ENCODE data around the gene NMUR1.

Gene NMUR1

DNA sequence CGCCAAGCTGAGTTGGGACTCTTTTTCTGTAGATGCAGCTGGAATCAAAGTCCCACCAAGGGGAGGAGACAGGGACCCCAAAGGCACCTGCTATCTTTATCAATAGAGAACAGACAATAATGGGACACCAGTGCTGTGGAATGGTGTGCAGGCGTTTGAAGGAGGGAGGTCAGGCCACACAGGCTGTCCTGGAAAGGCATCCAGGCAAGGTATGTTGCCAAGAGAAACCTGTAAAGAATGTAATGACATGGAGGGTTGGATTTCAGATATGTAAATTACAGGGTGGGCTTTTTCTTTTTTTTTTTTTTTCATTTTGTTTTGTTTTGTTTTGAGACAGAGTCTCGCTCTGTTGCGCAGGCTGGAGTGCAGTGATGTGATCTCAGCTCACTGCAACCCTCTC, 9.7 kb upstream of the NMUR1 start:
- no peak overlapping the region for H3K4me3 ChIP-seq (replicated peaks; ENCODE audit: low read depth, low read length)
- TF ChIP-seq CTCF (IDR thresholded peaks at IDR 0.05; ENCODE audit: low read length, missing control alignments): no peak
- DNase-seq (ENCODE audit: low read depth): no peak

- TF ChIP-seq CTCF (IDR thresholded peaks at IDR 0.05; ENCODE audit: low read length, missing control alignments): no peak
- no peak overlapping the region for H3K4me3 ChIP-seq (replicated peaks; ENCODE audit: low read depth, low read length)
Measured at GRCh38 chr2:231535961-231536360, 5.7 kb upstream of the NMUR1 start.

DNA sequence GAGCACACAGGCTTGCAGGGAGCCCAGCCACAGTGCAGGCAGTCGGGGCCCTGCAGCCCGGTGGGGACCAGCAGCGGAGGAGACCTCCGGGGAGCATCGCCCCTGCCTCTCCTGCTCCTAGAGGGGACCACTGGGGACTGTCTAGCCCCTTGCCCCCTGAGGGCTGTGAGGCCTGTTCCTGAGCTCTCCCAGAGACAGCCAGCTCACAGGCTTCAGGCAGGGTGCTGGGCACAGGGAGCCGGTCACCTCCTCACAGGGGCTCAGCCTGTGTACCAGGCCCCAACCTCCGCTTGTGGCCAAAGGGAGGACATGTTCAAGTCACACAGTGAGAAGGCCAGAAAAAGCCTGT, 3.5 kb upstream of the NMUR1 start:
- DNase-seq (ENCODE audit: low read depth): no peak
- H3K4me3 ChIP-seq (replicated peaks; ENCODE audit: low read depth, low read length): no peak overlapping the region
- TF ChIP-seq CTCF (IDR thresholded peaks at IDR 0.05; ENCODE audit: low read length, missing control alignments): no peak

More at GRCh38 chr2:231535961-231536360, 5.7 kb upstream of the NMUR1 start:
- DNase-seq (ENCODE audit: low read depth): no peak

DNA sequence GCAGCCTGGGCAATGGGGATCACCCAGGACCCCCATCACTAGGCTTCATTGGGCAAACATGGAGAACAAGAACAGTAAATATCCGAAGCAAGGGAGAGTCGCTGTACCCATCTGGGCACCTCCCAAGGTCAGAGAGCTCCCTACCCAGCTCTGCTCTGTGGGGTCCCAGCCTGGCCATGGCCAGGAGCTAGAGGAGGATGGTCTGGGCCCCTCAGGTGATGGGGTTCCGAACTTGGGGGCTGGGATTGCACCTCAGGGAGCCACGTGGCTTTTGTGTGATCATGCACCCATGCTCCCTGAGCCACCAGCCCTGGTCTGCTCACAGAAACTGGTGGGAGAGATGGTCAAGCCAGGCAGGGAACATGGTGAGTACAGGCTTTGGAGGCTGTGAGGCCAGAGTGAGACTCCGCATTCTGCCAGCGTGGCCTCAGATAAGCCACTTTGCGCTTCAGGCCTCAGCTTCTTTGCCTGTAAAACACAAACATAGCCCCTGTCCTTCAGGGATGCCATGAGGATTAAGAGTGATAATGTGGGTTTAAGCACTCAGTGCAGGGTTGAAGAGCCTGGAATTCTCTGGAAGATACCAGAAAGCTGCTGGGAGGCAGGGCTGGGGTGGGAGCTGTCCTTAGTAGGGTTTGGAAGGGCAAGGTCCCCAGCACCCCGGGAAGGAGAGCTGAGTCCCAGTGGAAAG, 3.0 kb upstream of the NMUR1 start:
- H3K4me3 ChIP-seq (replicated peaks; ENCODE audit: low read depth, low read length): no peak overlapping the region
- DNase-seq (ENCODE audit: low read depth): no peak
- no peak for TF ChIP-seq CTCF (IDR thresholded peaks at IDR 0.05; ENCODE audit: low read length, missing control alignments)

DNA sequence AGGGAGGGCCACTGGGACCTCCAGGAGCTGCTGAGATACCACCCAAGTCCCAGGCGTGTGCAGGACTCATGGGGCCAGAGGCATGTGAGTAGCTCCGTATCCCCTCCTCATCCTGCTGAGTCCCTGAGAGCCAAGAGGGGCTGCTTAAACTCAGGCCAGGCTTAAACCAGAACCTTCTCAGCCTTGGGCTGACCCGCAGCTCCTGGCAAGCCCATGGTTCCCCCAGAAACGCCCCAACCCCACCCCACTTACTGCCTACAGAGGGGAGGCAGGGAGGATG, 2.5 kb upstream of the NMUR1 start:
- TF ChIP-seq CTCF (IDR thresholded peaks at IDR 0.05; ENCODE audit: low read length, missing control alignments): no peak
- no peak for DNase-seq (ENCODE audit: low read depth)
- no peak overlapping the region for H3K4me3 ChIP-seq (replicated peaks; ENCODE audit: low read depth, low read length)

GRCh38 chr2:231531883-231532755, 1.9 kb upstream of the NMUR1 start:
- no peak for DNase-seq (ENCODE audit: low read depth)
- no peak for TF ChIP-seq CTCF (IDR thresholded peaks at IDR 0.05; ENCODE audit: low read length, missing control alignments)

More at GRCh38 chr2:231531883-231532755, 1.9 kb upstream of the NMUR1 start:
- no peak overlapping the region for H3K4me3 ChIP-seq (replicated peaks; ENCODE audit: low read depth, low read length)
